NOMO-1 treated with DMSO at 0.1 percent for 48 hours (cell line): Measurements from ENCODE around the gene TOLLIP.
"Not testable (repeated sequence)": the region's sequence is repeated elsewhere in the genome, so short reads cannot be mapped to it uniquely, and the experiment has no call there.

ENCODE experiments used
- DNase-seq: peaks from one replicate; lab custom pipeline; 2025; ENCODE audit not compliant: unreplicated experiment; lab: John Stamatoyannopoulos, UW

TOLLIP gene

DNA sequence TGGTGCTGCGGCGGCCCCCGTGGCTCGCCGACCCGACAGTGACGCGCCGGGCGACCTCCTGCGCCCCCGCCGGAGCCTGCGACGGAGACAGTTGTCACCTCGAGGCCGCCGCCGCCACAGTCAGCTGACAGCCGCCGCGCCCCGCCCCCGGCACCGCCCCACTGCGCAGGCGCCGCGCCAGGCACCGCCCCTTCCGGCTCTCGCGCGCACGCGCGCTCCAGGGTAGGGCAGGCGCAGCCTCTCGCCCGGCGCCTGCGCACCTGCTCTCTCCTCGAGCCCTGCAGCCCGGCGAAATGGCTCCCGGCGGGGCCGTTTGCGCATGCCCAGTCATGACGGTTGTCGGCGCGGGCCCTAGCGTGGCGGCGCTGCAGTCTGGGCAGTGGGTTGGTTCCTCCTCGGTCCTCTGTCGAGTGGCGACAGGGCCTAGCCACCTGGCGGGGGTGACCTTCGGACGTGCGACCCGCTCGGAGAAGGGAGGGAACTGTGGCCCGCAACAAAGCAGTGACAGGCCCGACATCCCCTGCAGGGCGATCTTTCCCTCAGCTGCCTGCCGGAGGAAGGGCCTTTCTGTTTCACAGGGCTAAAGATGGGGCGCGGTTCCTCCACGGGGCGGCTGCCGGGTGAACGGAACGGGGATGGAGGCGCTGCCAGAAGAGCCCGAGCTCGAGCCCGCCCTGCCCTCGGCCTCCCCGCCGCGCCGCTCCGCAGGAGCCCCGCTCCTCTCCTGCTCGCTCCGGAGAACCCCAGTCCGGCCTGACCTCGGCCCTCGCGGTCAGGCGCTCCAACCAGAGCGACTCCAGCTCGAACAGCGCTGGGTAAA, at the start of gene TOLLIP:
TSS of gene TOLLIP (minus strand) at position 135 of the 820 bp plus-strand sequence. CDS start at position 1, 134 bp downstream.
- DNase-seq: peak; percentile 89

- DNase-seq: not testable (repeated sequence)
These were observed 49.5 kb upstream of the TOLLIP start for GRCh38 chr11:1358931-1359330.

DNA sequence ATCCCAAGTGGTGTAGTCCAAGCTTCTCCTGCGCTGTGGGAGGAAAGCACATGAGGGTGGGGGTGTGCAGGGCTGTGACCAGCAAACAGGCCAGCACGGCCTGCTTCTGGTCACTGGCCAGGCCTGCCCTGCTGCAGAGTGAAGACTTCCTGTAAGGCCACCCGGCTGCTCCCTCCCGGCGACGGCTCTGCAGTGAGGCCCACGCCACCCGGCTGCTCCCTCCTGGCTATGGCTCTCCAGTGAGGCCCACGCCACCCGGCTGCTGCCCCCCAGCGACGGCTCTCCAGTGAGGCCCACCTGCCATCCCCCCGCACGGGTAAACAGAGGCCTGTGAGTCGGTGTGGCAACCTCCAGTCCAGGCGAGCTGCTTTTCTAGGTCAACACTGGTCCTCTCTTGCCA, 48.9 kb upstream of the TOLLIP start:
- no peak for DNase-seq

DNA sequence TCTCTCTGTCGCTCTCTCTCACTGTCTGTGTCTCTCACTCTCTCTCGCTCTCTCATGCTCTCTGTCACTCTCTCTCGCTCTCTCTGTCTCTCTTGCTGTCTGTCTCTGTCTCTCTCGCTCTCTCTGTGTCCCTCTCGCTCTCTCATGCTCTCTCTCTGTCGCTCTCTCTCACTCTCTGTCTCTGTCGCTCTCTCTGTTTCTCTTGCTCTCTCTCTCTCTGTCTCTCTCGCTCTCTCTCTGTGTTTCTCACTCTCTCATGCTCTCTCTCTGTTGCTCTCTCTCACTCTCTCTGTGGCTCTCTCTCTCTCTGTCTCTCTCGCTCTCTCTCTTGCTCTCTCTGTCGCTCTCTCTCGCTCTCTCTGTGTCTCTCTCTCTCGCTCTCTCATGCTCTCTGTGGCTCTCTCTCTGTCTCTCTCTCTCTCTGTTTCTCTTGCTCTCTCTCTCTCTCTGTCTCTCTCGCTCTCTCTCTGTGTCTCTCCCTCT, 47.1 kb upstream of the TOLLIP start:
- no peak for DNase-seq

DNA sequence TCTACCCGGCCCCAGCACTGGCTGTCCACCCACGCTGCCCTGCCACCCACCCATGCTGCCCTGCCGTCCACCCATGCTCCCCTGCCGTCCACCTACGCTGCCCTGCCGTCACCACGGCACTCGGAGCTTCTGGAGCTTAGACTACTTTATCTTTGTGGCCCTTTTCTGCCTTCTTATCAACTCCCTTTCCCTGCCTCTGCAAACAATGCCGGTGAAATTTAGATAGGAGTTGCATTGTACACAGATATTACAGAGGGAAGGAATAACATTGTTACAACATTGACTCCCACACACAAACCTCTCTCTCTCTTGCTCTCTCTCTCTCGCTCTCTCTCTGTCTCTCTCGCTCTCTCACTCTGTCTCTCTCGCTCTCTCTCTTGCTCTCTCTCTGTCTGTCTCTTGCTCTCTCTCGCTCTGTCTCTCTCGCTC, 46.6 kb upstream of the TOLLIP start:
- no peak for DNase-seq

DNA sequence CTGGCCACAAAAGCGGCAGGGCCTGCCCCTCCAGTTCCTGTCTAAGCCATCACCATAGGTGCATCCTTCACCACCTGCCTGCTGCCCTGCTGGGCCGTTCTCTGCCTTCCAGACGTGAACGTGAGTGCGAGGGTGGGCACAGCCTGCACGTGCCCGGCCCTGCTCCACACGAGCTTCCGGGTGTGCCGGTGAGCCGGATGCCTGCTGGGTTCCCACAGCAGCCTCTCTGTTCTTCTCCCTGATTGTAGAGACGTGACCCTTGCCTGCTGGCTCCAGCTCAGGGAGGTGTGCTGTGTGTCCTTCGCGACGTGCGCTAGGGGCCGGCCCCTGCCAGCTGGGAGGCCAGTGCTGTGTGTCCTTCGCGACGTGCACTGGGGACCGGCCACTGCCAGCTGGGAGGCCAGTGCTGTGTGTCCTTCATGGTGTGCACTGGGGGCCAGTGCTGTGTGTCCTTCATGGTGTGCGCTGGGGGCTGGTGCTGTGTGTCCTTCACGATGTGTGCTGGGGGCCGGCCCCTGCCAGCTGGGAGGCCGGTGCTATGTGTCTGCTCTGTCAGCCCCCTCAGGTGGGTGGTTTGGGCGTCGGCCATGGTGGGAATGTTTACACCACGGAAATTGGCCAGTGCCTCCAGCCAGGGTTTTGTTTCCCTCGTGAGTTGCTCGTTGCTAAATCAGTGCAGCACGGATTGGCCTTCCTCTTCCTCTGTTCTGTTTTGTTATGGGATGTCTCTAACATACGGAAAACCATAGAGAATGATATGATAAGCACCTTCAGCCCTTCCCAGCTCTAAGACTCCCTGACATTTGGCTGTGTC, 44.9 kb upstream of the TOLLIP start:
- no peak for DNase-seq

- no peak for DNase-seq
These were observed 44.1 kb upstream of the TOLLIP start for GRCh38 chr11:1353383-1354124.

- no peak for DNase-seq
These were observed 43.4 kb upstream of the TOLLIP start for GRCh38 chr11:1352696-1353382.

- DNase-seq: no peak
These were observed 42.0 kb upstream of the TOLLIP start for GRCh38 chr11:1351278-1351937.

DNA sequence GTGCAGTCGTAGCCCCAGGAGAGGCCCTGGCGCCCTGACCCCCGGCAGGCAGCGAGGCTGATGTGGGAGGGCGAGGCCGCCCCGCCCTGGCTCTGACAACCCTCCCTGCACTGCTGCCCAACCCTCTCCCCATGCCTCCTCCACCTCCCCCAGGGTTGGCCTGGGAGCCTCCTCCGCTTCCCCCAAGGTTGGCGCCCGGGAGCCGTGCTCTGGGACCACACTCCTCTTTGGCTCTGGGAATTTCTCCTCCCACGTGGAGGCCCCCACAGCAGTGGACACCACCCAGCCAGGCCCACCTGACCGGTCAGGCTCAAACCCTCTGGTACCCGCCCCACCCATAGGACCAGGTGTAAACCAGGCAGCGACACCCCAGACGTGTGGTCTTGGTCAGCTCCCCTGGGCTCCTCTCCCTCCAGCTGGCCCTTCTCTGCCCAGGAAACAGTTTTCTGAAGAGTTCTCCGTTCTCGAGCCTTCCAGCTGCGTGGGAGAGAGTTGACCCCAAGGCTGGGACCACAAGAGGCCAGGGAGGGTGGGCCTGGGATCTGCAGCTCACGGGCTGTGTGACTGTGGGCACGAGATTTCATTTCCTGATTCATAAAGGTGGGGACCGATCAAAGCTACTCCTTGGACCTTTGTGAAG, 40.8 kb upstream of the TOLLIP start:
- no peak for DNase-seq

DNA sequence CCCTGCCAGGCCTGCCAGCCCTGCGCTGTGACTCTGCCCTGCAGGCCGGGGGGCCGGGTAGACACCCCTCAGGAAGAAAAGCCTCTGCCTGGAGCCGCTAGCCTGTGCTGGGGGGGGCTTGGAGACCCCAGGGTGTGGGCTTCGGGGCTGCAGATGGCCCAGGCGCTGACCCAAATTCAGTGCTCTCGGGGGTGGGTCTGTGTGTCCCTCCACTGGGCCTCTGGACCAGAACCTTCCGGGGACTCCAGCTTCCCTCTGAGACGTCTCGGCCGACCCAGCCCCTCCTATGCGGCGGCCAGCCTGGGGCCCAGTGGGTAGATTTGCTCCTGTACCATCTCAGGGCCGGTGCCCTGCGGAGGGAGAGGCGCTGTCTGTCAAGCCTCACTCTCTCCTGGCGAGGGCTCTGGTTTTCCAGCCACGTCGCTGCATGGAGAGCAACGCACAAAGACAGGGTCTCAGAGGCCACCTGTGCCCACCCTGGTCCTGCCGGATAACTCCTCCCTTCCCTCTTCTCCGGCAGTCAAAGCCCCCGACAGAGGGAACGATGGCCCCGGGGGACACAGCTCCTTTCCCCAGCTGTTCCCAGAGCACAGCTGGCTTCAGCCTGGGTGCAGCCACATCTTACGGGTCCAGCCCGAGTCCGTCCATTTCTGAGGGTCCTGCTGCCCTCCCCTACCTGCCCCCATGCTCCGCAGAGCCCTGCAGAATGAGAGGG, 40.1 kb upstream of the TOLLIP start:
- DNase-seq: no peak

DNA sequence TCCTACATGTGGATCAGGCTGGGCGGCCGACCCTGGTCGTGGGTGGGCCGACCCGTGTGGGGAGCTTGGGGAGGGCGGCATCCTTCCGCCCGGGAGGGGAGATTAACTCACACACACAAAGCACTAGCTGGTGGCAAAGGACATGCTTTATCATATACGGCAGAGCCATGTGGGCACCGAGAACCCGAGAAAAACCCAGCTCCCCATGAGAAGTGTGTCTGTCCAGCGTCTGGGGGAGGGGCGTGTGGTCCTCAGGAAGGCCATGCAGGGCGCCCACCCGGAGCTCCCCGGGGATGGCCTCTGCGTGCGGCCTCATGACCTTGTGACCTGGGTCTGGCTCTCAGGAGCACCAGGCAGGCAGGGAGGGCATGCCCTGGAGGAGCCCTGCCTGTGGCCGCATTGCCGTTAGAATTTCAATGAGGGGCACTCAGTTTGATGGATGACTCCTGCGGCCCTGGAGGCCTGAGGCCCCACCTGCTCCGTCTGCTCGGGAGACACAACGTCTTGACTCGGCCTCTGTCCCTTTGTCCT, 39.4 kb upstream of the TOLLIP start:
- no peak for DNase-seq

DNA sequence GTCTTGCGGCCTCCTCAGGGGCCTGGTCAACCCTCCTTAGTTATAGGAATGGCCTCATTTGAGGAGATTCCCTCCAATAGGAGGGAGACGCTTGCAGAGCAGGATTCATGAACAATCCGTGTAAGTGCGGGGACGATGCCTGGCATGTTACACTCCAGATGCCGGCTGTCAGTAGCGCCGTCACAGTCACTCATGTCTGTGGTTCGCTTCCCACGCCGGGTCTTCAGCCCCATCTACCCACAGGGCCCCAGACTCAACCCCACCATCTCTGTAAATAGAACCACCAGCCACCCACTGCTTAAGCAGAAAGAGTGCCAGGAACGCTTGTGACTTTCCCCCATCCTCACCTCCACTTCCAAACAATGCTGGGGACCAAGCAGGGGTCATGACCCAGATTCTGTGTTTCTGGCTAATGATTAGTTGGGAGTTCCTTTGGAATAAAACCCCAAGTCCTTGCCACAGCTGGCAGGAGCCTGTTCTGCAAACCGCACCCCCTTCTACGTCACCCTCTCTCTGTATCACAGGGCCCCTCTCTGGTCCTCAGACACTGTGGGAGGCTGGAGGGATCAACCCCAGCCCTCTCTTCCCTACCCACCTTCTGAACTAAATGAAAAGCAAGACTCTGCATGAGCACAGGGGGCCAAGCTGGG, 38.8 kb upstream of the TOLLIP start:
- DNase-seq: no peak

- DNase-seq: not testable (repeated sequence)
These were observed 38.1 kb upstream of the TOLLIP start for GRCh38 chr11:1347411-1347999.

DNA sequence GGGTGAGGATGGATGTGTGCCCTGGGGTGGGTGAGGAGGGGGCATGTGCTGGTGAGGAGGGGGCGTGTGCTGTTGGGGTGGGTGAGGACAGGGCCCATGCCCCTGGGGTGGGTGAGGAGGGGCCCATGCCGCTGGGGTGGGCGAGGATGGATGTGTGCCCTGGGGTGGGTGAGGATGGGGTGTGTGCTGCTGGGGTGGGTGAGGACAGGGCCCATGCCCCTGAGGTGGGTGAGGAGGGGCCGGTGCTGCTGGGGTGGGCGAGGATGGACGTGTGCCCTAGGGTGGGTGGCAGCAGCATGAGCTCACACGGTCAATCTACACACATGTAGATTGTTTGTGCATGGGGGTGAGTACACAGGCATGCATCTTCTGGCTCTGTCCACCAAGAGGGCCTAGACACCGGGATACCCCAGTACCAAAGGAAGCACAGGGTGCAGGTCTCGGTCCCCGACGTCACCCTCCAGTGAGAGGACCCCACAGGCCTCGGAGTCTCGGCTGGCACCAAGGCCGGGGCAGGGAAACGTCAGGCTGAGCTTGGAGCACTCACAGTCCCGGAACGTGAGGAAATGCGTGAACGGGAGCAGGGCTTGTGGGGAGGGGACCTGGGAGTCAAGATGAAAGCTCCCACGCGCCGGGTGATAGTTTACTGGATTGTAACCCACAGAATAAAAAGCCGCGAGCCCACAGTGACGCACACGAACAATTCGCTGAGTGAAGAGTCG, 37.4 kb upstream of the TOLLIP start:
- no peak for DNase-seq

GRCh38 chr11:1345737-1346513, 36.5 kb upstream of the TOLLIP start:
- no peak for DNase-seq
